Mesangial cell (primary cell): Measurements from ENCODE around the gene MME. TPM values are rescaled to one million over a fixed set of nuclear protein-coding genes. Genes with fewer than 3 reads are reported as not detected.

ENCODE experiments used
- total RNA-seq: library from RNA; depleted of rRNA; stranded (reverse); fragments of >200 nt; gene quantifications from 2 replicates; pipeline ENCODE4 v1.2.3, GENCODE V29; 2015

The MME gene
- 4.4 and 9.0 TPM in 2 replicates for total RNA-seq

DNA sequence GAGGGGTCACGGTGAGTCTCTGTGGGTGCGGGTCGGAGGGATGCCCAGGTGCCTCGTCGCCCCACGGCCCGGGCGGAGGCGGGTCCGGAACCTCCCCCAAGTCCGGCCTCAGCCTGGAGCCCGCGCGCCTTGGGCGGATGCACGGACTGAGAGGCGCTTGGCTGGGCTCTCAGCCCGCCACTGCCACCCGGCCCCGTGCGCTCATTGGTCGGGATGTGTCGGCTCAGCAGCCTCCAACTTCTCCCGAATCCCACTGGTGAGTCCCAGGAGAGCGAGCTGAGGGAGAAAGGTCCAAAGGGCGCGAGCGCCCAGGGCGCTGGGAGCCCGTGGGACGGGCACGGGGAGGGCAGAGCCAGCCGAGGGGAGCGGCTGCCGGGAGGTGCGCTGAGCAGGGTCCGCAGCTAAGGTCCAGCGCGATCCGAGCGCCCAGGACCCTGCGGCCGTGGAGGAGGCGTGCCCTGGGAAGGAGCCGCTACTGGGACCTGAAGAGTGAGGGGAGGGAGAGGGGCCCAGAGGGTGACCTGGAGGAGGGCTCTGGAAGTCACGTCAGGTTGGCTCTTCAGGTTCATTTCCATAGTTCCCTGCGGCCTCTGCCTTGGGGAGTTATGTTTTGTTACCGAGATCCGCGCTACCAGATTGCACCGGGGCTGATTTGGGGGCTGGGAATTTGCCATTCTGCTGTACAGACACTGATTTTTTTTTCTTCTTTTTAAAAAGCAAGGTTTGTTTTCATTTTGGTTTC, at the start of gene MME:
Gene MME (plus strand): TSS at position 574 of the 742 bp plus-strand sequence. CDS start 3,849 bp downstream, outside the sequence.

Other genes with a start within 250 kb of the MME start
- not detected in 2 replicates for gene STRIT1, start 213.4 kb downstream of the MME start, total RNA-seq